T-cell (primary cell): ENCODE measurements around the gene TEKT2. TPM values are rescaled to one million over a fixed set of nuclear protein-coding genes. Genes with fewer than 3 reads are reported as not detected.

Experiments
- ATAC-seq, 4 experiments: fragments of 200-7000 bp in 3 of 4; fragments of 150-1000 bp in 1 of 4; cut with Tn5 transposase; replicated peaks in 1 of 4; 1 replicate in 3 of 4; 2 replicates in 1 of 4; pipeline ENCODE4 v1.10.0; 2021; ENCODE audit warnings: moderate library complexity in 3 of 4, mild to moderate bottlenecking in 2 of 4, moderate number of reproducible peaks in 1 of 4
- CTCF ChIA-PET, 2 donors: fragments of 300-600 bp; sonication (Branson Sonifier 250); formaldehyde crosslinking; loops; one replicate each; lab custom pipeline; 2022; ENCODE audit warnings: antibody characterized with exemption in 2 of 2; lab: Charles Lee
- POLR2A ChIA-PET, 2 donors: fragments of 300-600 bp; sonication (Branson Sonifier 250); formaldehyde crosslinking; loops; one replicate each; lab custom pipeline; 2022; ENCODE audit warnings: antibody characterized with exemption in 2 of 2; lab: Charles Lee
- DNase-seq, 35 experiments: peaks; one replicate each; pipeline versions ENCODE4 v3.0.0 to v3.0.0-alpha.2; 2013 to 2023
- H3K27ac ChIP-seq: one replicate; pipeline ENCODE4 v1.5.1; 2013; ENCODE audit warnings: low read length
- H3K27me3 ChIP-seq, 2 experiments: replicated peaks in 1 of 2; 1 replicate in 1 of 2; 2 replicates in 1 of 2; pipeline versions ENCODE4 v1.6.1 to v1.7.0; 2013; ENCODE audit warnings: low read length in 1 of 2, mixed read lengths in 1 of 2; ENCODE audit not compliant: control insufficient read depth in 2 of 2, insufficient read depth in 2 of 2; ENCODE audit errors: extremely low read depth in 1 of 2
- H3K36me3 ChIP-seq, 2 donors: 1 replicate in 1 of 2; 2 replicates in 1 of 2; pipeline versions ENCODE4 v1.6.1 to v1.7.0; 2013; ENCODE audit warnings: low read length in 1 of 2; ENCODE audit not compliant: control insufficient read depth in 2 of 2, insufficient read depth in 1 of 2; ENCODE audit errors: extremely low read depth in 1 of 2
- H3K4me1 ChIP-seq, 2 experiments: 1 replicate in 1 of 2; 2 replicates in 1 of 2; pipeline versions ENCODE4 v1.6.1 to v1.7.0; 2013; ENCODE audit warnings: low read length in 2 of 2, mixed read lengths in 1 of 2; ENCODE audit not compliant: insufficient read depth in 2 of 2, control insufficient read depth in 1 of 2; ENCODE audit errors: extremely low read depth in 1 of 2
- H3K4me3 ChIP-seq, 2 donors: 1 replicate in 1 of 2; 2 replicates in 1 of 2; pipeline versions ENCODE4 v1.5.1 to v1.7.0; 2013; ENCODE audit warnings: mild to moderate bottlenecking in 2 of 2, low read length in 1 of 2, moderate library complexity in 1 of 2; ENCODE audit not compliant: control insufficient read depth in 1 of 2; ENCODE audit errors: extremely low read depth in 1 of 2
- H3K9me3 ChIP-seq: 2 replicates; pipeline ENCODE4 v1.7.0; 2013
- H3K27ac Mint-ChIP-seq, 2 donors: one replicate each; pipeline ENCODE4 v1.8.0; 2020 to 2021; ENCODE audit warnings: mild to moderate bottlenecking in 2 of 2, mixed read lengths in 2 of 2
- H3K27me3 Mint-ChIP-seq, 2 donors: one replicate each; pipeline ENCODE4 v1.8.0; 2021 to 2022; ENCODE audit warnings: mixed read lengths in 2 of 2
- H3K36me3 Mint-ChIP-seq: one replicate; pipeline ENCODE4 v1.8.0; 2021; ENCODE audit warnings: mixed read lengths
- H3K4me1 Mint-ChIP-seq, 3 donors: one replicate each; pipeline ENCODE4 v1.8.0; 2020 to 2022; ENCODE audit warnings: mixed read lengths in 3 of 3, mild to moderate bottlenecking in 1 of 3
- H3K4me3 Mint-ChIP-seq, 3 donors: one replicate each; pipeline ENCODE4 v1.8.0; 2020 to 2022; ENCODE audit warnings: mild to moderate bottlenecking in 3 of 3, mixed read lengths in 3 of 3, moderate library complexity in 3 of 3
- H3K9me3 Mint-ChIP-seq, 3 donors: one replicate each; pipeline ENCODE4 v1.8.0; 2020 to 2022; ENCODE audit warnings: mixed read lengths in 3 of 3
- WGBS: methylation state at CpG from one replicate; pipeline ENCODE4 v1.1.5; 2013; ENCODE audit warnings: missing lambda C conversion rate; ENCODE audit not compliant: insufficient coverage; 5-methylcytosine and 5-hydroxymethylcytosine counted together
- total RNA-seq, 35 experiments: library from RNA in 6 of 35; stranded (reverse) in 6 of 35; fragments of 120-200 nt in 1 of 35; gene quantifications; one replicate each; pipeline versions ENCODE4 v1.2.1 to v1.2.4 and lab custom pipeline; 2013 to 2026

The TEKT2 gene
- total RNA-seq, 5 donors from 2014 or later (not counting 1 experiment from before 2014, with no cell fraction given) = 0.18 TPM; not detected in 4

GRCh38 chr1:36124404-36125128 lies 40.7 kb downstream of the TEKT2 start:
- 10% methylated on average over 23 of the region's 42 CpGs for WGBS
- Histone ChIP-seq H3K27ac (no peak overlapping the region), H3K36me3 (no peaks in the 10 kb centered on the region), H3K9me3 (no peaks in the 10 kb centered on the region), H3K27me3 (peaks cover 0 to 50% of the 10 kb centered on the region in 2 experiments), H3K4me1 (peaks cover 3 to 21% of the 10 kb centered on the region in 2 experiments), H3K4me3 (no peak overlapping the region)
- ATAC-seq (peak in 1 of 4 experiments; percentile 3), DNase-seq (no peak)
- POLR2A ChIA-PET = interaction anchor here in 1 of 2 donors (0.6 kb wide), 1 partner anchor 252 kb away, joined by 3 read pairs; no protein-coding TSS in a partner anchor
- H3K9me3 Mint-ChIP-seq = no peaks in the 10 kb centered on the region
- peaks cover 29% of the 10 kb centered on the region in 3 donors for H3K4me1 Mint-ChIP-seq
- peak overlapping the region; percentile 65 to 70 (median 68) for H3K4me3 Mint-ChIP-seq
- H3K36me3 Mint-ChIP-seq = no peaks in the 10 kb centered on the region
- peaks cover 43 to 46% of the 10 kb centered on the region in 2 donors for H3K27me3 Mint-ChIP-seq
- peak overlapping the region in 1 of 2 donors; percentile 75 for H3K27ac Mint-ChIP-seq
- CTCF ChIA-PET = no interaction called here

- CTCF ChIA-PET = no interaction called here
- no peak for DNase-seq
- peak; percentile 36 to 57 (median 46) for ATAC-seq
Measured at GRCh38 chr1:36125129-36125991, 41.5 kb downstream of the TEKT2 start, which contains the start of gene COL8A2. TSS of gene COL8A2 (minus strand) at chr1:36125222. CDS start at chr1:36100242, 24,980 bp downstream.

GRCh38 chr1:36126005-36126716 lies 42.3 kb downstream of the TEKT2 start:
- Mint-ChIP-seq H3K4me1 (peaks cover 29% of the 10 kb centered on the region in 3 donors), H3K4me3 (peak overlapping the region; percentile 11 to 53 (median 43)), H3K36me3 (no peaks in the 10 kb centered on the region), H3K9me3 (no peaks in the 10 kb centered on the region), H3K27me3 (peaks cover 39 to 42% of the 10 kb centered on the region in 2 donors), H3K27ac (no peak overlapping the region)
- 93% methylated on average over 21 of the region's 21 CpGs for WGBS
- Histone ChIP-seq H3K27ac (no peak overlapping the region), H3K9me3 (no peaks in the 10 kb centered on the region), H3K27me3 (peaks cover 0 to 47% of the 10 kb centered on the region in 2 experiments), H3K36me3 (no peaks in the 10 kb centered on the region), H3K4me1 (peaks cover 3 to 21% of the 10 kb centered on the region in 2 experiments), H3K4me3 (no peak overlapping the region)
- POLR2A ChIA-PET = no interaction called here
- ATAC-seq = no peak
- no peak for DNase-seq
- CTCF ChIA-PET = no interaction called here

More at GRCh38 chr1:36125129-36125991, 41.5 kb downstream of the TEKT2 start, which contains the start of gene COL8A2:
- Histone ChIP-seq H3K27ac (no peak within 1 kb of the TSS), H3K27me3 (peaks cover 0 to 47% of the 10 kb centered on the region in 2 experiments), H3K4me1 (peaks cover 3 to 21% of the 10 kb centered on the region in 2 experiments), H3K9me3 (no peaks in the 10 kb centered on the region), H3K4me3 (peak within 1 kb of the TSS in 1 of 2 donors; percentile 53), H3K36me3 (no peaks in the 10 kb centered on the region)
- Mint-ChIP-seq H3K4me3 (peak within 1 kb of the TSS; percentile 65 to 70 (median 68)), H3K27ac (peak within 1 kb of the TSS in 1 of 2 donors; percentile 75), H3K9me3 (no peaks in the 10 kb centered on the region), H3K4me1 (peaks cover 29% of the 10 kb centered on the region in 3 donors), H3K36me3 (no peaks in the 10 kb centered on the region), H3K27me3 (peaks cover 39 to 42% of the 10 kb centered on the region in 2 donors)
- POLR2A ChIA-PET = no interaction called here
- 24% methylated on average over 66 of the region's 77 CpGs for WGBS

- H3K4me3 ChIP-seq = no peak overlapping the region
- Mint-ChIP-seq H3K4me1 (peaks cover 29% of the 10 kb centered on the region in 3 donors), H3K27ac (no peak overlapping the region), H3K36me3 (no peaks in the 10 kb centered on the region), H3K9me3 (no peaks in the 10 kb centered on the region), H3K27me3 (peaks cover 36 to 39% of the 10 kb centered on the region in 2 donors), H3K4me3 (no peak overlapping the region)
- no peak overlapping the region for H3K27ac ChIP-seq
- 67% methylated on average over 7 of the region's 7 CpGs for WGBS
- H3K36me3 ChIP-seq = no peaks in the 10 kb centered on the region
- DNase-seq (no peak), ATAC-seq (no peak)
- H3K9me3 ChIP-seq = no peaks in the 10 kb centered on the region
- ChIA-PET POLR2A (no interaction called here), CTCF (no interaction called here)
- H3K4me1 ChIP-seq = peaks cover 3 to 21% of the 10 kb centered on the region in 2 experiments
- peaks cover 0 to 43% of the 10 kb centered on the region in 2 experiments for H3K27me3 ChIP-seq
Measured at GRCh38 chr1:36126797-36127500, 43.1 kb downstream of the TEKT2 start.

GRCh38 chr1:36128126-36128904 lies 44.4 kb downstream of the TEKT2 start:
- H3K4me3 Mint-ChIP-seq = no peak overlapping the region
- DNase-seq (no peak), ATAC-seq (no peak)
- H3K27ac Mint-ChIP-seq = no peak overlapping the region
- H3K4me1 ChIP-seq = peaks cover 3 to 17% of the 10 kb centered on the region in 2 experiments
- POLR2A ChIA-PET = no interaction called here
- WGBS = 82% methylated on average over 6 of the region's 11 CpGs
- H3K27me3 Mint-ChIP-seq = peaks cover 22 to 25% of the 10 kb centered on the region in 2 donors
- no peaks in the 10 kb centered on the region for H3K9me3 ChIP-seq
- H3K4me3 ChIP-seq = no peak overlapping the region
- H3K27ac ChIP-seq = no peak overlapping the region
- H3K36me3 ChIP-seq = no peaks in the 10 kb centered on the region
- H3K27me3 ChIP-seq = peaks cover 0 to 32% of the 10 kb centered on the region in 2 experiments
- H3K36me3 Mint-ChIP-seq = no peaks in the 10 kb centered on the region
- H3K9me3 Mint-ChIP-seq = no peaks in the 10 kb centered on the region
- CTCF ChIA-PET = interaction anchor here (0.6 to 0.7 kb wide), 2 partner anchors 233 to 646 kb away, joined by 6 to 12 read pairs; no protein-coding TSS in a partner anchor
- H3K4me1 Mint-ChIP-seq = peaks cover 17 to 22% (median 20%) of the 10 kb centered on the region in 3 donors
